ENCODE results near the gene AGBL1. TPM values are rescaled to one million over a fixed set of nuclear protein-coding genes. Genes with fewer than 3 reads are reported as not detected.

AGBL1 gene
- total and polyA plus RNA-seq, 2 experiments from 2014 or later: not detected

DNA sequence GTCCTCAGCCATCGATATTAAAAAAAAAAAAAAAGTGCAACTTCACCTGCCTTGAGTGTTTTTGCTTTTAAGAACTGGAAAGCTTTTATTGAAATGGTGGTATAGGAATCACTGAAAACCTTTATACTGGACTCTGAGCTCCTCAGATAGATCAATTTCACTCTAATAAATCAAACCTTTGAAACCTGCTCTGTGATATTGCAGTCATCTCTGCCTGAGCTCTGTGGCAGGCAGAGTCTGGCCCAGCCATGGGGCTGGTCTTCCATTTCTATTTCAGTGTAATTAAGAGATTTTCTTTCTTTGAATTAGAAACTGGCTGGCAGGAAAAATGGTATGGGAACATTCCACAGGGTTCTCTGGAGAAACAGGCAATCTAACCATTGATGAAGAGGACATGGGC is 762.5 kb downstream of the AGBL1 start:
- in situ Hi-C loops (cut with MboI): no loop called here
- Histone ChIP-seq H3K36me3 (ENCODE audit: low read depth) (no peaks in the 10 kb centered on the region), H3K9ac (no peak overlapping the region), H3K9me3 (ENCODE audit: low read depth) (peaks cover 4% of the 10 kb centered on the region), H3F3A (ENCODE audit: insufficient read depth) (no peaks in the 10 kb centered on the region), H3K4me1 (ENCODE audit: insufficient read depth) (no peaks in the 10 kb centered on the region), H2AFZ (no peak overlapping the region), H3K4me2 (ENCODE audit: unreplicated experiment) (no peak overlapping the region), H3K79me2 (ENCODE audit: insufficient read depth) (no peaks in the 10 kb centered on the region), H3K4me3 (no peak overlapping the region), H4K20me1 (ENCODE audit: insufficient read depth) (no peaks in the 10 kb centered on the region), H3K27ac (no peak overlapping the region), H3K9me2 (ENCODE audit: insufficient read depth) (no peaks in the 10 kb centered on the region), H3K27me3 (replicated peaks; ENCODE audit: insufficient read depth) (no peaks in the 10 kb centered on the region)
- WGBS, 2 experiments (ENCODE audit: low coverage in 1 of 2, low lambda C conversion rate in 2 of 2, missing lambda C conversion rate in 2 of 2): 5 to 6% methylated on average over 1 of the region's 1 CpG
- no peak for DNase-seq
- TF ChIP-seq EZH2phosphoT487 (IDR thresholded peaks at IDR 0.05; ENCODE audit: insufficient read depth, low read depth): no peak
- no peak for TF ChIP-seq EZH2 (IDR thresholded peaks at IDR 0.05; ENCODE audit: insufficient read depth, poor library complexity, severe bottlenecking)

DNA sequence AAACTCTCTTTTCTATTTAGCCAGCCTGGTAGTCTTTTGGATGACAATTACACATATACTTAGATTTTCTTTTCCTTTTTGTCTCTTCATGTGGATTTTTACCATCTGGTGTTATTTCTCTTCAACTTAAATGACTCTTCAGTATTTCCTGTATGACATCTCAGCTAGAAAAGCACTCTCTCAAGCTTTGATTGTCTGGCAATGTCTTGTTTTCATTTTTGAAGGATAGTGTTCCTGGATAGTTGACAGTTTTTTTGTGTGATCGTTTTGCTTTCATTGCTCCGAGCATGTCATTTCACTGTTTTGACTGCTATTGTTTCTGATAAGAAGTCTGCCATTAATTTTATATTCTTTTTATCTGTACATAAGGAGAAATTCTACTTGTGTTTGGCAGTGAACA is 766.4 kb downstream of the AGBL1 start:
- peaks cover 4% of the 10 kb centered on the region for H3K9me3 ChIP-seq (ENCODE audit: low read depth)
- no peak for DNase-seq
- no peaks in the 10 kb centered on the region for H4K20me1 ChIP-seq (ENCODE audit: insufficient read depth)
- no peak overlapping the region for H3K4me2 ChIP-seq (ENCODE audit: unreplicated experiment)
- no peaks in the 10 kb centered on the region for H3F3A ChIP-seq (ENCODE audit: insufficient read depth)
- H3K27ac ChIP-seq: no peak overlapping the region
- no peak overlapping the region for H3K4me3 ChIP-seq
- H3K4me1 ChIP-seq (ENCODE audit: insufficient read depth): no peaks in the 10 kb centered on the region
- H3K27me3 ChIP-seq (replicated peaks; ENCODE audit: insufficient read depth): no peaks in the 10 kb centered on the region
- 2 to 7% methylated on average over 2 of the region's 2 CpGs for WGBS, 2 experiments (ENCODE audit: low coverage in 1 of 2, low lambda C conversion rate in 2 of 2, missing lambda C conversion rate in 2 of 2)
- TF ChIP-seq EZH2phosphoT487 (IDR thresholded peaks at IDR 0.05; ENCODE audit: insufficient read depth, low read depth): no peak
- no peak for TF ChIP-seq EZH2 (IDR thresholded peaks at IDR 0.05; ENCODE audit: insufficient read depth, poor library complexity, severe bottlenecking)
- no peaks in the 10 kb centered on the region for H3K36me3 ChIP-seq (ENCODE audit: low read depth)
- in situ Hi-C loops (cut with MboI): no loop called here
- no peak overlapping the region for H3K9ac ChIP-seq
- H2AFZ ChIP-seq: no peak overlapping the region
- no peaks in the 10 kb centered on the region for H3K79me2 ChIP-seq (ENCODE audit: insufficient read depth)
- H3K9me2 ChIP-seq (ENCODE audit: insufficient read depth): no peaks in the 10 kb centered on the region

- in situ Hi-C loops (cut with MboI): no loop called here
Observed at GRCh38 chr15:86849136-86849535, 769.5 kb downstream of the AGBL1 start.

GRCh38 chr15:86849558-86850285 is 770.1 kb downstream of the AGBL1 start:
- no peaks in the 10 kb centered on the region for H3K36me3 ChIP-seq (ENCODE audit: low read depth)

More at GRCh38 chr15:86849136-86849535, 769.5 kb downstream of the AGBL1 start:
- H2AFZ ChIP-seq: no peak overlapping the region
- H3F3A ChIP-seq (ENCODE audit: insufficient read depth): no peaks in the 10 kb centered on the region
- H3K9ac ChIP-seq: no peak overlapping the region
- H3K4me2 ChIP-seq (ENCODE audit: unreplicated experiment): no peak overlapping the region
- H3K27ac ChIP-seq: no peak overlapping the region
- 27 to 33% methylated on average over 5 of the region's 5 CpGs for WGBS, 2 experiments (ENCODE audit: low coverage in 1 of 2, low lambda C conversion rate in 2 of 2, missing lambda C conversion rate in 2 of 2)
- DNase-seq: no peak
- H3K36me3 ChIP-seq (ENCODE audit: low read depth): no peaks in the 10 kb centered on the region
- H3K9me3 ChIP-seq (ENCODE audit: low read depth): peaks cover 4% of the 10 kb centered on the region
- no peaks in the 10 kb centered on the region for H3K79me2 ChIP-seq (ENCODE audit: insufficient read depth)
- no peak overlapping the region for H3K4me3 ChIP-seq
- H4K20me1 ChIP-seq (ENCODE audit: insufficient read depth): no peaks in the 10 kb centered on the region
- TF ChIP-seq EZH2phosphoT487 (IDR thresholded peaks at IDR 0.05; ENCODE audit: insufficient read depth, low read depth) (no peak), EZH2 (IDR thresholded peaks at IDR 0.05; ENCODE audit: insufficient read depth, poor library complexity, severe bottlenecking) (no peak)
- no peaks in the 10 kb centered on the region for H3K27me3 ChIP-seq (replicated peaks; ENCODE audit: insufficient read depth)
- no peaks in the 10 kb centered on the region for H3K9me2 ChIP-seq (ENCODE audit: insufficient read depth)
- no peaks in the 10 kb centered on the region for H3K4me1 ChIP-seq (ENCODE audit: insufficient read depth)

More at GRCh38 chr15:86849558-86850285, 770.1 kb downstream of the AGBL1 start:
- H3K4me2 ChIP-seq (ENCODE audit: unreplicated experiment): no peak overlapping the region
- no peaks in the 10 kb centered on the region for H3K4me1 ChIP-seq (ENCODE audit: insufficient read depth)
- H3K27ac ChIP-seq: no peak overlapping the region
- no peak overlapping the region for H3K4me3 ChIP-seq
- H3K9me2 ChIP-seq (ENCODE audit: insufficient read depth): no peaks in the 10 kb centered on the region
- TF ChIP-seq EZH2phosphoT487 (IDR thresholded peaks at IDR 0.05; ENCODE audit: insufficient read depth, low read depth): no peak
- TF ChIP-seq EZH2 (IDR thresholded peaks at IDR 0.05; ENCODE audit: insufficient read depth, poor library complexity, severe bottlenecking): no peak
- H3K27me3 ChIP-seq (replicated peaks; ENCODE audit: insufficient read depth): no peaks in the 10 kb centered on the region
- H2AFZ ChIP-seq: no peak overlapping the region
- in situ Hi-C loops (cut with MboI): no loop called here
- no peak overlapping the region for H3K9ac ChIP-seq
- no peak for DNase-seq
- H3K79me2 ChIP-seq (ENCODE audit: insufficient read depth): no peaks in the 10 kb centered on the region
- no peaks in the 10 kb centered on the region for H4K20me1 ChIP-seq (ENCODE audit: insufficient read depth)
- H3F3A ChIP-seq (ENCODE audit: insufficient read depth): no peaks in the 10 kb centered on the region
- H3K9me3 ChIP-seq (ENCODE audit: low read depth): peaks cover 2% of the 10 kb centered on the region
- 27 to 30% methylated on average over 6 of the region's 6 CpGs for WGBS, 2 experiments (ENCODE audit: low coverage in 1 of 2, low lambda C conversion rate in 2 of 2, missing lambda C conversion rate in 2 of 2)

All from GM23248 (cell line).